Activated CD8-positive, alpha-beta T cell treated with anti-CD3 and anti-CD28 coated beads for 36 hours (primary cell): ENCODE results near the gene ORMDL1. TPM values are rescaled to one million over a fixed set of nuclear protein-coding genes. Genes with fewer than 3 reads are reported as not detected.

Experiments
- ATAC-seq: fragments of 200-7000 bp; cut with Tn5 transposase; one replicate; pipeline ENCODE4 v1.10.0; 2021; ENCODE audit warnings: mild to moderate bottlenecking, moderate library complexity
- CTCF ChIA-PET: fragments of 350-600 bp; sonication (Branson Sonifier 250); formaldehyde crosslinking; loops from one replicate; lab custom pipeline; 2021; ENCODE audit warnings: antibody characterized with exemption; lab: Charles Lee
- POLR2A ChIA-PET: fragments of 350-600 bp; sonication (Branson Sonifier 250); formaldehyde crosslinking; loops from one replicate; lab custom pipeline; 2021; ENCODE audit warnings: antibody characterized with exemption; lab: Charles Lee
- DNase-seq: peaks from one replicate; pipeline ENCODE4 v3.0.0-alpha.2; 2020
- H3K27ac Mint-ChIP-seq: one replicate; pipeline ENCODE4 v1.8.0; 2021; ENCODE audit warnings: mild to moderate bottlenecking, mixed read lengths
- H3K27me3 Mint-ChIP-seq: one replicate; pipeline ENCODE4 v1.8.0; 2021; ENCODE audit warnings: mixed read lengths
- H3K36me3 Mint-ChIP-seq: one replicate; pipeline ENCODE4 v1.8.0; 2021; ENCODE audit warnings: low read depth, mixed read lengths
- H3K4me1 Mint-ChIP-seq: one replicate; pipeline ENCODE4 v1.8.0; 2021; ENCODE audit warnings: low read depth, mixed read lengths
- H3K4me3 Mint-ChIP-seq: one replicate; pipeline ENCODE4 v1.8.0; 2021; ENCODE audit warnings: mild to moderate bottlenecking, moderate library complexity, mixed read lengths
- H3K9me3 Mint-ChIP-seq: one replicate; pipeline ENCODE4 v1.8.0; 2021; ENCODE audit warnings: mixed read lengths
- CTCF ChIP-seq: fragments of 200-600 bp; IDR thresholded peaks from one replicate; pipeline ENCODE4 v1.8.0; 2022; ENCODE audit warnings: antibody characterized with exemption, mild to moderate bottlenecking
- intact Hi-C: fragments of 100-400 bp; cut with micrococcal nuclease; formaldehyde crosslinking; loops from one replicate; pipeline ENCODE4 v1.10.0; 2022
- total RNA-seq, 2 experiments: library from RNA; stranded (reverse); gene quantifications; one replicate each; pipeline ENCODE4 v1.2.3, GENCODE V29; 2021

The ORMDL1 gene
- total RNA-seq, 2 experiments from 2014 or later, result 48.2 to 53.7 TPM

GRCh38 chr2:189803431-189803830, 19.3 kb upstream of the ORMDL1 start:
- peaks cover 18% of the 10 kb centered on the region for H3K36me3 Mint-ChIP-seq
- POLR2A ChIA-PET, result no interaction called here
- H3K27ac Mint-ChIP-seq, result no peak overlapping the region
- no peak overlapping the region for H3K4me3 Mint-ChIP-seq
- H3K9me3 Mint-ChIP-seq, result no peaks in the 10 kb centered on the region
- DNase-seq (no peak), ATAC-seq (no peak)
- CTCF ChIA-PET, result no interaction called here
- no peaks in the 10 kb centered on the region for H3K27me3 Mint-ChIP-seq
- intact Hi-C loops, result no loop called here
- TF ChIP-seq CTCF, result no peak
- H3K4me1 Mint-ChIP-seq, result peaks cover 9% of the 10 kb centered on the region

GRCh38 chr2:189802396-189802912, 18.3 kb upstream of the ORMDL1 start:
- DNase-seq (no peak), ATAC-seq (peak; percentile 27)
- peaks cover 23% of the 10 kb centered on the region for H3K36me3 Mint-ChIP-seq
- intact Hi-C loops, result no loop called here
- no peak overlapping the region for H3K4me3 Mint-ChIP-seq
- no peaks in the 10 kb centered on the region for H3K9me3 Mint-ChIP-seq
- no peaks in the 10 kb centered on the region for H3K27me3 Mint-ChIP-seq
- ChIA-PET CTCF (interaction anchor here (0.8 kb wide), 1 partner anchor 36 kb away, joined by 3 read pairs; no protein-coding TSS in a partner anchor), POLR2A (interaction anchor here (0.9 kb wide), 1 partner anchor 40 kb away, joined by 4 read pairs; the partner anchor contains the start of gene OSGEPL1)
- no peak overlapping the region for H3K27ac Mint-ChIP-seq
- no peak for TF ChIP-seq CTCF
- peaks cover 15% of the 10 kb centered on the region for H3K4me1 Mint-ChIP-seq

GRCh38 chr2:189799531-189799930, 15.4 kb upstream of the ORMDL1 start:
- intact Hi-C loops, result no loop called here
- Mint-ChIP-seq H3K9me3 (no peaks in the 10 kb centered on the region), H3K27me3 (no peaks in the 10 kb centered on the region), H3K4me1 (peaks cover 15% of the 10 kb centered on the region), H3K27ac (no peak overlapping the region), H3K36me3 (peaks cover 28% of the 10 kb centered on the region), H3K4me3 (no peak overlapping the region)
- ATAC-seq (no peak), DNase-seq (no peak)
- POLR2A ChIA-PET, result interaction anchor here (2.1 kb wide), 1 partner anchor 15 kb away, joined by 6 read pairs; the partner anchor contains the start of genes ORMDL1 and PMS1
- CTCF ChIA-PET, result interaction anchor here (1.3 to 2.3 kb wide), 2 partner anchors 48 to 83 kb away, joined by 3 to 7 read pairs; no protein-coding TSS in a partner anchor
- TF ChIP-seq CTCF, result no peak

- Mint-ChIP-seq H3K36me3 (peaks cover 26% of the 10 kb centered on the region), H3K9me3 (no peaks in the 10 kb centered on the region), H3K27me3 (no peaks in the 10 kb centered on the region), H3K4me1 (peaks cover 15% of the 10 kb centered on the region), H3K4me3 (no peak overlapping the region), H3K27ac (no peak overlapping the region)
- ChIA-PET POLR2A (interaction anchor here (2.1 kb wide), 1 partner anchor 15 kb away, joined by 6 read pairs; the partner anchor contains the start of genes ORMDL1 and PMS1), CTCF (interaction anchor here (0.5 to 2.3 kb wide), 7 partner anchors 9 to 299 kb away, joined by 3 to 7 read pairs (median 3); no protein-coding TSS in a partner anchor)
- intact Hi-C loops, result no loop called here
- ATAC-seq, result no peak
- TF ChIP-seq CTCF, result no peak
- DNase-seq, result no peak
Observed at GRCh38 chr2:189799030-189799331, 14.8 kb upstream of the ORMDL1 start.

- H3K4me3 Mint-ChIP-seq, result no peak overlapping the region
- ChIA-PET CTCF (interaction anchor here (0.5 to 2.3 kb wide), 8 partner anchors 9 to 300 kb away, joined by 3 to 7 read pairs (median 3); no protein-coding TSS in a partner anchor), POLR2A (interaction anchor here (2.1 kb wide), 1 partner anchor 14 kb away, joined by 6 read pairs; the partner anchor contains the start of genes ORMDL1 and PMS1)
- peaks cover 26% of the 10 kb centered on the region for H3K36me3 Mint-ChIP-seq
- DNase-seq (no peak), ATAC-seq (peak; percentile 37)
- no peaks in the 10 kb centered on the region for H3K27me3 Mint-ChIP-seq
- H3K27ac Mint-ChIP-seq, result no peak overlapping the region
- H3K4me1 Mint-ChIP-seq, result peaks cover 15% of the 10 kb centered on the region
- intact Hi-C loops, result no loop called here
- no peaks in the 10 kb centered on the region for H3K9me3 Mint-ChIP-seq
- peak; percentile 36 for TF ChIP-seq CTCF
Observed at GRCh38 chr2:189798312-189799029, 14.3 kb upstream of the ORMDL1 start.
